ENCODE measurements around the gene PPFIA1.

DNA sequence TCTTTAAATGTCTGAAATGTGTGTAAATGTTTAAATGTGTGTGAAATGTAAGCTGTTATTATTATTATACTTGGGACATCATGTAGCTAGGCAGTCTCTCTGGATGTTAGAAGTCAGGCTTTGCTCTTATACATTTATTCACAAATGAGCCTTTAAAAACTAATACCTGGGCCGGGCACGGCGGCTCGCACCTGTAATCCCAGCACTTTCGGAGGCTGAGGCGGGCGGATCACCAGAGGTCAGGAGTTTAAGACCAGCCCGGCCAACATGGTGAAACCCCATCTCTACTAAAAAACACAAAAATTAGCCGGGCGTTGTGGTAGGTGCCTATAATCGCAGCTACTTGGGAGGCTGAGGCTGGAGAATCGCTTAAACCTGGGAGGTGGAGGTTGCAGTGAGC, 106.1 kb downstream of the PPFIA1 start:
- no peak for TF ChIP-seq POLR2A (IDR thresholded peaks at IDR 0.05)
- TF ChIP-seq, protein P1, sequence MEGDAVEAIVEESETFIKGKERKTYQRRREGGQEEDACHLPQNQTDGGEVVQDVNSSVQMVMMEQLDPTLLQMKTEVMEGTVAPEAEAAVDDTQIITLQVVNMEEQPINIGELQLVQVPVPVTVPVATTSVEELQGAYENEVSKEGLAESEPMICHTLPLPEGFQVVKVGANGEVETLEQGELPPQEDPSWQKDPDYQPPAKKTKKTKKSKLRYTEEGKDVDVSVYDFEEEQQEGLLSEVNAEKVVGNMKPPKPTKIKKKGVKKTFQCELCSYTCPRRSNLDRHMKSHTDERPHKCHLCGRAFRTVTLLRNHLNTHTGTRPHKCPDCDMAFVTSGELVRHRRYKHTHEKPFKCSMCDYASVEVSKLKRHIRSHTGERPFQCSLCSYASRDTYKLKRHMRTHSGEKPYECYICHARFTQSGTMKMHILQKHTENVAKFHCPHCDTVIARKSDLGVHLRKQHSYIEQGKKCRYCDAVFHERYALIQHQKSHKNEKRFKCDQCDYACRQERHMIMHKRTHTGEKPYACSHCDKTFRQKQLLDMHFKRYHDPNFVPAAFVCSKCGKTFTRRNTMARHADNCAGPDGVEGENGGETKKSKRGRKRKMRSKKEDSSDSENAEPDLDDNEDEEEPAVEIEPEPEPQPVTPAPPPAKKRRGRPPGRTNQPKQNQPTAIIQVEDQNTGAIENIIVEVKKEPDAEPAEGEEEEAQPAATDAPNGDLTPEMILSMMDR (IDR thresholded peaks at IDR 0.05) = no peak

Measured in testis (tissue), 2 donors.